A549 (cell line): Measurements from ENCODE around the gene FAM76A.

ENCODE experiments used
- CEBPB ChIP-seq, 2 experiments: fragments of >200 bp in 1 of 2; sonication (Bioruptor Twin) in 1 of 2; formaldehyde crosslinking in 1 of 2; IDR thresholded peaks; 2 replicates each; pipeline ENCODE4 v1.6.1; 2012 to 2016
- EP300 ChIP-seq, 2 experiments: fragments of >200 bp; sonication (Bioruptor Twin); formaldehyde crosslinking; IDR thresholded peaks; 2 replicates in 1 of 2; 3 replicates in 1 of 2; pipeline ENCODE4 v1.6.1; 2016 to 2017
- ESRRA ChIP-seq: fragments of 150-350 bp; IDR thresholded peaks from 2 replicates; pipeline ENCODE4 v1.6.1; 2014; ENCODE audit warnings: mild to moderate bottlenecking, low read length, borderline replicate concordance
- FOSB ChIP-seq: fragments of 250-450 bp; sonication (Bioruptor Pico); IDR thresholded peaks from 2 replicates; pipeline ENCODE4 v1.5.0; 2020; ENCODE audit warnings: mild to moderate bottlenecking, moderate library complexity
- FOSL2 ChIP-seq, 2 experiments: fragments of 450-650 bp in 1 of 2; fragments of >200 bp in 1 of 2; sonication (Bioruptor Twin) in 1 of 2; formaldehyde crosslinking; IDR thresholded peaks; 2 replicates each; pipeline versions ENCODE4 v1.5.0 to v1.6.1; 2016 to 2020; ENCODE audit warnings: mild to moderate bottlenecking in 1 of 2, moderate library complexity in 1 of 2
- HDAC2 ChIP-seq: fragments of 200-600 bp; sonication (generic); IDR thresholded peaks from 2 replicates; pipeline ENCODE4 v1.6.1; 2016
- MAFK ChIP-seq: fragments of 450-650 bp; IDR thresholded peaks from 2 replicates; pipeline ENCODE4 v1.6.1; 2014; ENCODE audit not compliant: partially characterized antibody
- MYC ChIP-seq: IDR thresholded peaks from 2 replicates; pipeline ENCODE4 v1.6.1; 2012; ENCODE audit warnings: mild to moderate bottlenecking, inconsistent platforms, low read length, improper control_type of control experiment, borderline replicate concordance
- POLR2A ChIP-seq: IDR thresholded peaks from 2 replicates; pipeline ENCODE4 v1.6.1; 2012; ENCODE audit warnings: mild to moderate bottlenecking, low read length
- RCOR1 ChIP-seq: fragments of 150-350 bp; IDR thresholded peaks from 2 replicates; pipeline ENCODE4 v1.6.1; 2014; ENCODE audit warnings: antibody characterized with exemption, low read length, low read depth
- TF ChIP-seq, protein P1 (sequence below): fragments of >200 bp; sonication (Bioruptor Twin); formaldehyde crosslinking; IDR thresholded peaks from 3 replicates; pipeline ENCODE4 v1.5.1; 2016

DNA sequence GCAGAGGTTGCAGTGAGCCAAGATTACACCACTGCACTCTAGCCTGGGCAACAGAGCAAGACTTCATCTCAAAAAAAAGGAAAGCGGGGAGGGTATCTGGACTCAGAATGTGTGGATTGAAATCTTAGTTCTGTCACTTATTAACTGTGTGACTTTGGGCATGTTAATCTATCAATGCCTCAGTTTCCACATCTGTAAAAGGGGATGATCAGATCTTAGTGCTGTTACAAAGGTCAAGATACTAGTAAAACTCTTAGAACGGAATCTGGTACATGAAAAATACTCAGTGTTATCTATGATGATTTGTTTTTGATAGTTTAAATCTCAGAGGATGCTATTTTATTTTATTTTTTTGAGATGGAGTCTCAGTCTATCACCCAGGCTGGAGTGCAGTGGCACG, 10.5 kb downstream of the FAM76A start:
- TF ChIP-seq, protein P1, sequence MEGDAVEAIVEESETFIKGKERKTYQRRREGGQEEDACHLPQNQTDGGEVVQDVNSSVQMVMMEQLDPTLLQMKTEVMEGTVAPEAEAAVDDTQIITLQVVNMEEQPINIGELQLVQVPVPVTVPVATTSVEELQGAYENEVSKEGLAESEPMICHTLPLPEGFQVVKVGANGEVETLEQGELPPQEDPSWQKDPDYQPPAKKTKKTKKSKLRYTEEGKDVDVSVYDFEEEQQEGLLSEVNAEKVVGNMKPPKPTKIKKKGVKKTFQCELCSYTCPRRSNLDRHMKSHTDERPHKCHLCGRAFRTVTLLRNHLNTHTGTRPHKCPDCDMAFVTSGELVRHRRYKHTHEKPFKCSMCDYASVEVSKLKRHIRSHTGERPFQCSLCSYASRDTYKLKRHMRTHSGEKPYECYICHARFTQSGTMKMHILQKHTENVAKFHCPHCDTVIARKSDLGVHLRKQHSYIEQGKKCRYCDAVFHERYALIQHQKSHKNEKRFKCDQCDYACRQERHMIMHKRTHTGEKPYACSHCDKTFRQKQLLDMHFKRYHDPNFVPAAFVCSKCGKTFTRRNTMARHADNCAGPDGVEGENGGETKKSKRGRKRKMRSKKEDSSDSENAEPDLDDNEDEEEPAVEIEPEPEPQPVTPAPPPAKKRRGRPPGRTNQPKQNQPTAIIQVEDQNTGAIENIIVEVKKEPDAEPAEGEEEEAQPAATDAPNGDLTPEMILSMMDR, result no peak
- TF ChIP-seq EP300 (IDR thresholded peaks at IDR 0.05), result no peak
- TF ChIP-seq ESRRA, result no peak
- no peak for TF ChIP-seq FOSL2 (IDR thresholded peaks at IDR 0.05)
- no peak for TF ChIP-seq FOSL2 (CRISPR knock-in tag; IDR thresholded peaks at IDR 0.05)
- TF ChIP-seq HDAC2, result no peak
- TF ChIP-seq POLR2A, result no peak
- no peak for TF ChIP-seq MYC
- TF ChIP-seq FOSB, result no peak
- TF ChIP-seq CEBPB (IDR thresholded peaks at IDR 0.05), result no peak
- TF ChIP-seq RCOR1, result no peak
- TF ChIP-seq MAFK, result no peak
